Uterus (tissue), 2 donors: ENCODE data around the gene DMAP1.

Experiments used
- POLR2A ChIP-seq, 2 donors: fragments of 450-650 bp; IDR thresholded peaks; one replicate each; pipeline ENCODE4 v1.6.1; 2016; ENCODE audit warnings: antibody characterized with exemption in 2 of 2, mild to moderate bottlenecking in 1 of 2, moderate library complexity in 1 of 2
- TF ChIP-seq, protein P1 (sequence below), 4 experiments: fragments of 200-600 bp in 2 of 4; fragments of 450-650 bp in 2 of 4; sonication (generic) in 2 of 4; IDR thresholded peaks; one replicate each; pipeline ENCODE4 v1.5.1; 2016 to 2019; ENCODE audit warnings: antibody characterized with exemption in 4 of 4, mild to moderate bottlenecking in 2 of 4, moderate library complexity in 1 of 4

DNA sequence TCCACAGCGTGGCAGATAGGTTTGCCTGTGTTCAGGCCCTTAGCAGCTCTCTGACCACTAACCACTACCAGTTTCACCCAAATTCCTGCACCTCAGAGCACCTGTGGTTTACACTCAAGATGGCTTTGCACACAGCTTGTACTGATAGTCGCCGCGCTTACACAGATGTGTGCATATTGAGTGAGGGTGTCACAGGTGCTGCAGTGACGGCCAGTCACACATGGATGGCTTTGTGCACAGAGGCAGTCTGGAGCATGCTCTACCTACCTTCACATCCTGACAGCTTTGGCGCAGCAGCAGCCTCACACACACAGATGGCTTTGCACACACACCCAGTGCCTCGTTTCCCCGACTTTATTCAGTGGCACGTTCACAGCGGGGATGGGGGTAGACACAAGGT, 7.5 kb downstream of the DMAP1 start:
- no peak for TF ChIP-seq POLR2A (IDR thresholded peaks at IDR 0.05)
- TF ChIP-seq, protein P1, sequence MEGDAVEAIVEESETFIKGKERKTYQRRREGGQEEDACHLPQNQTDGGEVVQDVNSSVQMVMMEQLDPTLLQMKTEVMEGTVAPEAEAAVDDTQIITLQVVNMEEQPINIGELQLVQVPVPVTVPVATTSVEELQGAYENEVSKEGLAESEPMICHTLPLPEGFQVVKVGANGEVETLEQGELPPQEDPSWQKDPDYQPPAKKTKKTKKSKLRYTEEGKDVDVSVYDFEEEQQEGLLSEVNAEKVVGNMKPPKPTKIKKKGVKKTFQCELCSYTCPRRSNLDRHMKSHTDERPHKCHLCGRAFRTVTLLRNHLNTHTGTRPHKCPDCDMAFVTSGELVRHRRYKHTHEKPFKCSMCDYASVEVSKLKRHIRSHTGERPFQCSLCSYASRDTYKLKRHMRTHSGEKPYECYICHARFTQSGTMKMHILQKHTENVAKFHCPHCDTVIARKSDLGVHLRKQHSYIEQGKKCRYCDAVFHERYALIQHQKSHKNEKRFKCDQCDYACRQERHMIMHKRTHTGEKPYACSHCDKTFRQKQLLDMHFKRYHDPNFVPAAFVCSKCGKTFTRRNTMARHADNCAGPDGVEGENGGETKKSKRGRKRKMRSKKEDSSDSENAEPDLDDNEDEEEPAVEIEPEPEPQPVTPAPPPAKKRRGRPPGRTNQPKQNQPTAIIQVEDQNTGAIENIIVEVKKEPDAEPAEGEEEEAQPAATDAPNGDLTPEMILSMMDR (IDR thresholded peaks at IDR 0.05): no peak
